ENCODE measurements around the gene CYP20A1.

GRCh38 chr2:203286532-203286931 is 47.7 kb downstream of the CYP20A1 start:
- TF ChIP-seq EZH2 (IDR thresholded peaks at IDR 0.05; ENCODE audit: insufficient read depth, poor library complexity, severe bottlenecking), result no peak
- no peak for TF ChIP-seq EZH2phosphoT487 (IDR thresholded peaks at IDR 0.05; ENCODE audit: insufficient read depth, low read depth)

Measured in GM23248 (cell line).